Measurements from ENCODE around the gene PCYOX1L. TPM values are rescaled to one million over a fixed set of nuclear protein-coding genes. Genes with fewer than 3 reads are reported as not detected.

PCYOX1L gene
- total and polyA plus RNA-seq, 9 of the 15 experiments (the other 6 are each of a cell fraction or from before 2014, with no cell fraction given) = 2.3 to 17.9 (median 6.0) TPM

DNA sequence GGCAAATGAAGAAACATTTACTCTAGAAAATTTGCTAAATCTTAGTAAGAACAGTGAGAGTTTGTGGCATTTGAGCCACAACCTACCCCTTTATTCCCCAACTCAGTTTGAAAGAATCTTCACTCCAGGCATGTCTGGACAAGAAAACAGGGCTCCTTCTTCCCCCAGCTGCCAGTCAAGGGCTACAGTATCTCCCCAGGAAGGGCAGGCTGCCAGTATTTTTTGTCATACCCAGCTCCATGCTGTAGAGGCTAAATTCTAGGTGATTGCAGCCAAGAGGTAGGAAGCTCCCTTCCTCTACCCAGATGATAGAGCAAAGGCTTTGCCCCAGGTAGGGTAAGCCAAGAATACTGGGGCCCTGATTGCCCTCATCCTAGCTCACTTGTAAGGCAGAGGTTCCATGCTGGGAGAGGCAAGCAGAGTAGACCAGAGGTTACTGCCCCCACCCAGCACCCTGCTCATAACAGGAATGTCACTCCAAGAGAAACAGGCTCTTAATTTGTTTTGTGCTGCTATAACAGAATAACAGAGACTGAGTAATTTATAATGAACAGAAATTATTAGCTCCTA is 32.6 kb upstream of the PCYOX1L start (continued):
- no peak for TF ChIP-seq LCOR (CRISPR knock-in tag; IDR thresholded peaks at IDR 0.05)
- TF ChIP-seq HNRNPH1 (optimal IDR thresholded peaks at IDR 0.05; ENCODE audit: low read depth, low read length) = no peak

- Histone ChIP-seq H3K27me3 (ENCODE audit: control insufficient read depth in 2 of 2, insufficient read depth in 2 of 2, low read length in 2 of 2) (no peaks in the 10 kb centered on the region), H3K27ac (ENCODE audit: extremely low read depth, low read depth, low read length) (no peak overlapping the region), H4K20me1 (replicated peaks; ENCODE audit: control insufficient read depth, insufficient read depth, low read length) (no peaks in the 10 kb centered on the region), H3K36me3 (ENCODE audit: control insufficient read depth, insufficient read depth, low read length) (no peaks in the 10 kb centered on the region), H3K79me2 (ENCODE audit: control insufficient read depth, insufficient read depth, low read length) (no peaks in the 10 kb centered on the region), H3K4me1 (replicated peaks in 1 of 2; ENCODE audit: control insufficient read depth in 2 of 2, insufficient read depth in 2 of 2, low read length in 2 of 2) (peaks cover 12 to 13% of the 10 kb centered on the region in 2 experiments; a peak in 4 of 5 replicates), H3K4me3 (no peak overlapping the region), H3K9me3 (replicated peaks; ENCODE audit: control insufficient read depth, insufficient read depth, low read depth, low read length) (no peaks in the 10 kb centered on the region), H3K4me2 (ENCODE audit: insufficient read depth, low read length) (no peak overlapping the region), H3K9ac (ENCODE audit: insufficient read depth in 1 of 2, low read depth in 2 of 2, low read length in 2 of 2) (no peak overlapping the region), H3K9me1 (ENCODE audit: control insufficient read depth, insufficient read depth, low read length) (no peaks in the 10 kb centered on the region), H2AFZ (ENCODE audit: low read depth, low read length) (peak overlapping the region; percentile 57)
- in situ Hi-C loops (cut with MboI) = no loop called here
- intact Hi-C loops (cut with micrococcal nuclease) = no loop called here
- no peak for DNase-seq (ENCODE audit: extremely low read depth in 1 of 4, low spot score in 3 of 4)
- CTCF ChIA-PET (ENCODE audit: low intra/inter-chr PET ratio) = no interaction called here
- 44% methylated on average over 5 of the region's 5 CpGs for WGBS (ENCODE audit: insufficient coverage, low coverage, missing lambda C conversion rate)
- no peak for ATAC-seq
- no TSS peak for BruUV-seq (replicated peaks)
- POLR2A ChIA-PET = interaction anchor here (0.6 to 0.8 kb wide), 3 partner anchors 12 to 99 kb away, joined by 3 read pairs; partner anchors contain the start of gene GRPEL2
- FAIRE-seq = no peak
- TF ChIP-seq STAT5B (CRISPR knock-in tag; IDR thresholded peaks at IDR 0.05) (no peak), EHMT2 (IDR thresholded peaks at IDR 0.05) (no peak), U2AF1 (optimal IDR thresholded peaks at IDR 0.05; ENCODE audit: low read depth, low read length) (no peak), ZFP30 (CRISPR knock-in tag; IDR thresholded peaks at IDR 0.05; ENCODE audit: borderline replicate concordance) (no peak), SMC3 (conservative IDR thresholded peaks at IDR 0.05; ENCODE audit: insufficient read depth, low read depth, low read length) (no peak), ZNF239 (CRISPR knock-in tag; IDR thresholded peaks at IDR 0.05) (no peak), SMAD3 (CRISPR knock-in tag; conservative IDR thresholded peaks at IDR 0.05) (no peak), GATAD2A (IDR thresholded peaks at IDR 0.05) (no peak), TEAD4 (IDR thresholded peaks at IDR 0.05; ENCODE audit: low read length) (no peak), TEAD4 (CRISPR knock-in tag; IDR thresholded peaks at IDR 0.05; ENCODE audit: borderline replicate concordance) (no peak), ESRRA (IDR thresholded peaks at IDR 0.05; ENCODE audit: borderline replicate concordance, low read depth) (no peak), NCOA1 (IDR thresholded peaks at IDR 0.05; ENCODE audit: low read depth) (no peak), DDX20 (tag; IDR thresholded peaks at IDR 0.05; ENCODE audit: low read depth) (no peak)
- TF ChIP-seq, protein P1, sequence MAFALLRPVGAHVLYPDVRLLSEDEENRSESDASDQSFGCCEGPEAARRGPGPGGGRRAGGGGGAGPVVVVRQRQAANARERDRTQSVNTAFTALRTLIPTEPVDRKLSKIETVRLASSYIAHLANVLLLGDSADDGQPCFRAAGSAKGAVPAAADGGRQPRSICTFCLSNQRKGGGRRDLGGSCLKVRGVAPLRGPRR (CRISPR knock-in tag; IDR thresholded peaks at IDR 0.05) = no peak
- TF ChIP-seq, protein P2, sequence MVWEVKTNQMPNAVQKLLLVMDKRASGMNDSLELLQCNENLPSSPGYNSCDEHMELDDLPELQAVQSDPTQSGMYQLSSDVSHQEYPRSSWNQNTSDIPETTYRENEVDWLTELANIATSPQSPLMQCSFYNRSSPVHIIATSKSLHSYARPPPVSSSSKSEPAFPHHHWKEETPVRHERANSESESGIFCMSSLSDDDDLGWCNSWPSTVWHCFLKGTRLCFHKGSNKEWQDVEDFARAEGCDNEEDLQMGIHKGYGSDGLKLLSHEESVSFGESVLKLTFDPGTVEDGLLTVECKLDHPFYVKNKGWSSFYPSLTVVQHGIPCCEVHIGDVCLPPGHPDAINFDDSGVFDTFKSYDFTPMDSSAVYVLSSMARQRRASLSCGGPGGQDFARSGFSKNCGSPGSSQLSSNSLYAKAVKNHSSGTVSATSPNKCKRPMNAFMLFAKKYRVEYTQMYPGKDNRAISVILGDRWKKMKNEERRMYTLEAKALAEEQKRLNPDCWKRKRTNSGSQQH (CRISPR knock-in tag; IDR thresholded peaks at IDR 0.05) = no peak
- TF ChIP-seq, protein P3, sequence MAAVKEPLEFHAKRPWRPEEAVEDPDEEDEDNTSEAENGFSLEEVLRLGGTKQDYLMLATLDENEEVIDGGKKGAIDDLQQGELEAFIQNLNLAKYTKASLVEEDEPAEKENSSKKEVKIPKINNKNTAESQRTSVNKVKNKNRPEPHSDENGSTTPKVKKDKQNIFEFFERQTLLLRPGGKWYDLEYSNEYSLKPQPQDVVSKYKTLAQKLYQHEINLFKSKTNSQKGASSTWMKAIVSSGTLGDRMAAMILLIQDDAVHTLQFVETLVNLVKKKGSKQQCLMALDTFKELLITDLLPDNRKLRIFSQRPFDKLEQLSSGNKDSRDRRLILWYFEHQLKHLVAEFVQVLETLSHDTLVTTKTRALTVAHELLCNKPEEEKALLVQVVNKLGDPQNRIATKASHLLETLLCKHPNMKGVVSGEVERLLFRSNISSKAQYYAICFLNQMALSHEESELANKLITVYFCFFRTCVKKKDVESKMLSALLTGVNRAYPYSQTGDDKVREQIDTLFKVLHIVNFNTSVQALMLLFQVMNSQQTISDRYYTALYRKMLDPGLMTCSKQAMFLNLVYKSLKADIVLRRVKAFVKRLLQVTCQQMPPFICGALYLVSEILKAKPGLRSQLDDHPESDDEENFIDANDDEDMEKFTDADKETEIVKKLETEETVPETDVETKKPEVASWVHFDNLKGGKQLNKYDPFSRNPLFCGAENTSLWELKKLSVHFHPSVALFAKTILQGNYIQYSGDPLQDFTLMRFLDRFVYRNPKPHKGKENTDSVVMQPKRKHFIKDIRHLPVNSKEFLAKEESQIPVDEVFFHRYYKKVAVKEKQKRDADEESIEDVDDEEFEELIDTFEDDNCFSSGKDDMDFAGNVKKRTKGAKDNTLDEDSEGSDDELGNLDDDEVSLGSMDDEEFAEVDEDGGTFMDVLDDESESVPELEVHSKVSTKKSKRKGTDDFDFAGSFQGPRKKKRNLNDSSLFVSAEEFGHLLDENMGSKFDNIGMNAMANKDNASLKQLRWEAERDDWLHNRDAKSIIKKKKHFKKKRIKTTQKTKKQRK (IDR thresholded peaks at IDR 0.05; ENCODE audit: borderline replicate concordance, low read depth, low read length) = no peak
Observed at GRCh38 chr5:149325894-149326293, 32.0 kb upstream of the PCYOX1L start.

Measured in K562 (cell line).